ENCODE data around the gene CTPS2.

The CTPS2 gene

DNA sequence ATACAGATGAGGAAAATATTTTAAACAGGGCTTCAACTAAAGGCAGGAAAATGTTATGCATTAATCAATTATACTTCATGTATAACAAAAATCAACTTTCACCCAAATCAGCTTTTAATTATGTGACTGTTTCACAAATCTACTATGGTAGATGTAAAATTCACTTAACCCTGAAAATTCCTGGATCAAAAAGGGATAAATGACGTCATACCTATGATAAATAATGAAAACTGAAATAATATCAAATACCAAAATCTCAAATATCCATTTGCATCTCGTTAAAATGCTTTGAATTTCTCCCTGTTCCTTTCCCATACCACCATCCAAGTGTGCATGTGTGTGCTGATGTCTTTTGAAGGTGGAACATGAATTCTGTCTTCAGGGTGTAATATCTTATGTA, 51.0 kb downstream of the CTPS2 start:
- no peak overlapping the region for H3K4ac ChIP-seq (ENCODE audit: low read depth in 1 of 2, low read length in 2 of 2)
- H3K4me3 ChIP-seq (ENCODE audit: insufficient read depth in 1 of 2, low read depth in 1 of 2, low read length in 2 of 2) = no peak overlapping the region
- no peak overlapping the region for H3K14ac ChIP-seq (ENCODE audit: low read length in 2 of 2)
- no peak overlapping the region for H2BK12ac ChIP-seq (ENCODE audit: low read length in 2 of 2)
- H4K91ac ChIP-seq (ENCODE audit: low read length) = no peak overlapping the region
- no peak overlapping the region for H3K4me2 ChIP-seq (ENCODE audit: low read length, poor library complexity, severe bottlenecking)
- H3K23ac ChIP-seq (ENCODE audit: low read length in 2 of 2) = no peak overlapping the region
- peaks cover 0 to 15% of the 10 kb centered on the region in 2 experiments for H3K27me3 ChIP-seq (ENCODE audit: control insufficient read depth in 1 of 2, insufficient read depth in 1 of 2, low read length in 2 of 2)
- no peaks in the 10 kb centered on the region for H3K36me3 ChIP-seq (ENCODE audit: control insufficient read depth in 1 of 2, insufficient read depth in 2 of 2, low read depth in 1 of 2, low read length in 2 of 2)
- DNase-seq = no peak
- no peak overlapping the region for H2BK5ac ChIP-seq (ENCODE audit: low read depth, low read length, poor library complexity, severe bottlenecking)
- peaks cover 6% of the 10 kb centered on the region for H3K4me1 ChIP-seq (ENCODE audit: control insufficient read depth, insufficient read depth, low read depth, low read length)
- H3K27ac ChIP-seq (ENCODE audit: low read length, poor library complexity, severe bottlenecking) = no peak overlapping the region
- H2BK15ac ChIP-seq (ENCODE audit: low read depth, poor library complexity, severe bottlenecking) = no peak overlapping the region
- H3K79me1 ChIP-seq (replicated peaks; ENCODE audit: low read length, poor library complexity, severe bottlenecking) = peaks cover 2% of the 10 kb centered on the region
- no CpG with 5 or more reads among the region's 2 CpGs for WGBS
- no peak overlapping the region for H4K8ac ChIP-seq (ENCODE audit: low read length)
- H2AFZ ChIP-seq (ENCODE audit: low read depth, low read length) = no peak overlapping the region
- no peak overlapping the region for H3K18ac ChIP-seq (ENCODE audit: low read depth in 1 of 2, low read length in 2 of 2)
- H3K9ac ChIP-seq (ENCODE audit: low read length) = no peak overlapping the region
- H3K9me3 ChIP-seq (ENCODE audit: control insufficient read depth, low read length) = no peaks in the 10 kb centered on the region
- H2AK5ac ChIP-seq (ENCODE audit: low read length, severe bottlenecking) = no peak overlapping the region
- no peak overlapping the region for H2BK120ac ChIP-seq (ENCODE audit: low read depth, low read length)

DNA sequence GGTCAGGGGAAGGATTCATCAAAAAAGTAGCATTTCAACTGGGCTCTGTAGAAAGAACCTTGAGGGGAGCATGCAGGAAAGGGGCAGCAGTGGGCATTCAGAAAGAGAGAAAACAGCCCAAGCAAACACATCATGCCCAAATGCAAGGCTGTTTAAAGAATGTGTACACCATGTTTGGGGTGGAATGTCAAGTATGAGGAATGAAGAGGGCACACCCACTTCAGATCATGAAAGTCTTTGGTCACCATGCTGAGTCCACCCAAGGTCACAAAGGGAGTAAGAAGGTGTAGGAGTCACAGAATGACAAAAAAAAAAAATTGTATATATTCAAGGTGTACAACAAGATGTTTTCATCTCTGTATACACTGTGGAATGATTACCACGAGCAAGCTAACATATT, 53.1 kb downstream of the CTPS2 start:
- no peak overlapping the region for H4K8ac ChIP-seq (ENCODE audit: low read length)
- H4K91ac ChIP-seq (ENCODE audit: low read length) = no peak overlapping the region
- no peak overlapping the region for H3K4me3 ChIP-seq (ENCODE audit: insufficient read depth in 1 of 2, low read depth in 1 of 2, low read length in 2 of 2)
- no peaks in the 10 kb centered on the region for H3K9me3 ChIP-seq (ENCODE audit: control insufficient read depth, low read length)
- H2BK15ac ChIP-seq (ENCODE audit: low read depth, poor library complexity, severe bottlenecking) = no peak overlapping the region
- H2BK5ac ChIP-seq (ENCODE audit: low read depth, low read length, poor library complexity, severe bottlenecking) = no peak overlapping the region
- DNase-seq = no peak
- no peak overlapping the region for H2AFZ ChIP-seq (ENCODE audit: low read depth, low read length)
- H3K14ac ChIP-seq (ENCODE audit: low read length in 2 of 2) = no peak overlapping the region
- no CpG with 5 or more reads among the region's 1 CpG for WGBS
- no peak overlapping the region for H3K18ac ChIP-seq (ENCODE audit: low read depth in 1 of 2, low read length in 2 of 2)
- no peak overlapping the region for H3K27ac ChIP-seq (ENCODE audit: low read length, poor library complexity, severe bottlenecking)
- H2BK12ac ChIP-seq (ENCODE audit: low read length in 2 of 2) = no peak overlapping the region
- H3K27me3 ChIP-seq (ENCODE audit: control insufficient read depth in 1 of 2, insufficient read depth in 1 of 2, low read length in 2 of 2) = peaks cover 0 to 15% of the 10 kb centered on the region in 2 experiments
- H3K23ac ChIP-seq (ENCODE audit: low read length in 2 of 2) = no peak overlapping the region
- H3K79me1 ChIP-seq (replicated peaks; ENCODE audit: low read length, poor library complexity, severe bottlenecking) = peaks cover 2% of the 10 kb centered on the region
- no peak overlapping the region for H3K4ac ChIP-seq (ENCODE audit: low read depth in 1 of 2, low read length in 2 of 2)
- H3K4me2 ChIP-seq (ENCODE audit: low read length, poor library complexity, severe bottlenecking) = no peak overlapping the region
- H2BK120ac ChIP-seq (ENCODE audit: low read depth, low read length) = no peak overlapping the region
- no peaks in the 10 kb centered on the region for H3K36me3 ChIP-seq (ENCODE audit: control insufficient read depth in 1 of 2, insufficient read depth in 2 of 2, low read depth in 1 of 2, low read length in 2 of 2)
- peaks cover 5% of the 10 kb centered on the region for H3K4me1 ChIP-seq (ENCODE audit: control insufficient read depth, insufficient read depth, low read depth, low read length)
- no peak overlapping the region for H3K9ac ChIP-seq (ENCODE audit: low read length)
- H2AK5ac ChIP-seq (ENCODE audit: low read length, severe bottlenecking) = no peak overlapping the region

DNA sequence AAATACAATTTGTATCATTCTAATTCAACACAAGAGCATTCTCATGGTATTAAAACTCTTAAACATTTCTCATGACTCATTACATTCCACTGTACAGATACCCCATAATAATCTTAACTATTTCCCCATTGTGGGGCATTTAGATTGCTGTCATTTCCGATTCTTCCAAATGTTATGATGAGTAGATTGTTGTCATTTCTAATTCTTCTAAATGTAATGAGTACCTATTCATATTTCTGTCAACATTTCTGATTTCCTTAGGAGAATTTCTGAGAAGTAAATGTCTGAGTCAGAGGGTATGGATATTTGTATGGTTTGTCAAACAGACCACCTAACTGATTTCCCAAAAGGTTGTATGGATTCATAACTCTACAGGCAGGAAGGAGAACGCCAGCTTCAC, 54.2 kb downstream of the CTPS2 start:
- no peak overlapping the region for H3K4ac ChIP-seq (ENCODE audit: low read depth in 1 of 2, low read length in 2 of 2)
- H3K27me3 ChIP-seq (ENCODE audit: control insufficient read depth in 1 of 2, insufficient read depth in 1 of 2, low read length in 2 of 2) = peaks cover 0 to 15% of the 10 kb centered on the region in 2 experiments
- H3K27ac ChIP-seq (ENCODE audit: low read length, poor library complexity, severe bottlenecking) = no peak overlapping the region
- H3K79me1 ChIP-seq (replicated peaks; ENCODE audit: low read length, poor library complexity, severe bottlenecking) = peaks cover 2% of the 10 kb centered on the region
- no peak overlapping the region for H3K18ac ChIP-seq (ENCODE audit: low read depth in 1 of 2, low read length in 2 of 2)
- no peak overlapping the region for H2BK12ac ChIP-seq (ENCODE audit: low read length in 2 of 2)
- no peak overlapping the region for H3K4me3 ChIP-seq (ENCODE audit: insufficient read depth in 1 of 2, low read depth in 1 of 2, low read length in 2 of 2)
- no peak overlapping the region for H3K9ac ChIP-seq (ENCODE audit: low read length)
- peak; percentile 21 for DNase-seq
- H4K91ac ChIP-seq (ENCODE audit: low read length) = no peak overlapping the region
- no peak overlapping the region for H2BK15ac ChIP-seq (ENCODE audit: low read depth, poor library complexity, severe bottlenecking)
- no CpG with 5 or more reads among the region's 2 CpGs for WGBS
- no peaks in the 10 kb centered on the region for H3K9me3 ChIP-seq (ENCODE audit: control insufficient read depth, low read length)
- no peak overlapping the region for H2AFZ ChIP-seq (ENCODE audit: low read depth, low read length)
- peaks cover 8% of the 10 kb centered on the region for H3K4me1 ChIP-seq (ENCODE audit: control insufficient read depth, insufficient read depth, low read depth, low read length)
- H2AK5ac ChIP-seq (ENCODE audit: low read length, severe bottlenecking) = no peak overlapping the region
- no peak overlapping the region for H4K8ac ChIP-seq (ENCODE audit: low read length)
- H3K23ac ChIP-seq (ENCODE audit: low read length in 2 of 2) = no peak overlapping the region
- H3K14ac ChIP-seq (ENCODE audit: low read length in 2 of 2) = no peak overlapping the region
- H3K36me3 ChIP-seq (ENCODE audit: control insufficient read depth in 1 of 2, insufficient read depth in 2 of 2, low read depth in 1 of 2, low read length in 2 of 2) = no peaks in the 10 kb centered on the region
- no peak overlapping the region for H3K4me2 ChIP-seq (ENCODE audit: low read length, poor library complexity, severe bottlenecking)
- no peak overlapping the region for H2BK5ac ChIP-seq (ENCODE audit: low read depth, low read length, poor library complexity, severe bottlenecking)
- no peak overlapping the region for H2BK120ac ChIP-seq (ENCODE audit: low read depth, low read length)

DNA sequence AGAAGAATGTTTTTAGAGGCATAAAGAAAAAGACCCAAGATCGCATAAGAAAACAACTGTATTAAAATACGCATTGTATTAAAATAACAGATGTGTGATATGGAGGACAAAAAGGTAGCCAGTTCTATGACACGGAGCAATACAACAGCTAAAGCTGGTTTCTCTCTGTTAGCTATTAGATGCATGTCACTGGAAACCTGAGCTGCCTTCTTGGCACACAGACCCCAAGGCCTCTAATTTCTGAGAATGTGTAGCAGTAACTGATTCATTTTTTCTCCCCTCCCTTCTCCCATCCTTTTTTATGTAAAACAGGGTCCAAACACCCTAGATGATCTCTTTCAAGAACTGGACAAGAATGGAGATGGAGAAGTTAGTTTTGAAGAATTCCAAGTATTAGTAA, 58.4 kb downstream of the CTPS2 start:
- H3K4me3 ChIP-seq (ENCODE audit: insufficient read depth in 1 of 2, low read depth in 1 of 2, low read length in 2 of 2) = no peak overlapping the region
- no peaks in the 10 kb centered on the region for H3K79me1 ChIP-seq (replicated peaks; ENCODE audit: low read length, poor library complexity, severe bottlenecking)
- H3K9me3 ChIP-seq (ENCODE audit: control insufficient read depth, low read length) = no peaks in the 10 kb centered on the region
- H2AFZ ChIP-seq (ENCODE audit: low read depth, low read length) = no peak overlapping the region
- no peak overlapping the region for H4K91ac ChIP-seq (ENCODE audit: low read length)
- H3K9ac ChIP-seq (ENCODE audit: low read length) = no peak overlapping the region
- DNase-seq = no peak
- H2BK12ac ChIP-seq (ENCODE audit: low read length in 2 of 2) = no peak overlapping the region
- H2AK5ac ChIP-seq (ENCODE audit: low read length, severe bottlenecking) = no peak overlapping the region
- no peak overlapping the region for H2BK5ac ChIP-seq (ENCODE audit: low read depth, low read length, poor library complexity, severe bottlenecking)
- H3K36me3 ChIP-seq (ENCODE audit: control insufficient read depth in 1 of 2, insufficient read depth in 2 of 2, low read depth in 1 of 2, low read length in 2 of 2) = no peaks in the 10 kb centered on the region
- H3K27me3 ChIP-seq (ENCODE audit: control insufficient read depth in 1 of 2, insufficient read depth in 1 of 2, low read length in 2 of 2) = peaks cover 0 to 15% of the 10 kb centered on the region in 2 experiments
- H4K8ac ChIP-seq (ENCODE audit: low read length) = no peak overlapping the region
- H2BK120ac ChIP-seq (ENCODE audit: low read depth, low read length) = no peak overlapping the region
- no peak overlapping the region for H3K14ac ChIP-seq (ENCODE audit: low read length in 2 of 2)
- H3K27ac ChIP-seq (ENCODE audit: low read length, poor library complexity, severe bottlenecking) = no peak overlapping the region
- H3K4me2 ChIP-seq (ENCODE audit: low read length, poor library complexity, severe bottlenecking) = no peak overlapping the region
- no peak overlapping the region for H3K18ac ChIP-seq (ENCODE audit: low read depth in 1 of 2, low read length in 2 of 2)
- H3K23ac ChIP-seq (ENCODE audit: low read length in 2 of 2) = no peak overlapping the region
- WGBS = 100% methylated on average over 3 of the region's 3 CpGs
- no peak overlapping the region for H3K4ac ChIP-seq (ENCODE audit: low read depth in 1 of 2, low read length in 2 of 2)
- no peak overlapping the region for H2BK15ac ChIP-seq (ENCODE audit: low read depth, poor library complexity, severe bottlenecking)
- peaks cover 5% of the 10 kb centered on the region for H3K4me1 ChIP-seq (ENCODE audit: control insufficient read depth, insufficient read depth, low read depth, low read length)
